ENCODE data around the gene ZCCHC24. TPM values are rescaled to one million over a fixed set of nuclear protein-coding genes. Genes with fewer than 3 reads are reported as not detected.

ZCCHC24 gene
- total RNA-seq, 1 donor from 2014 or later, result 4.0 TPM

GRCh38 chr10:79446758-79447084 is 1.3 kb upstream of the ZCCHC24 start:
- DNase-seq (ENCODE audit: low read depth in 2 of 2), result peak in 1 of 2 donors; percentile 45

GRCh38 chr10:79445977-79446757 is 743 bp upstream of the ZCCHC24 start:
- peak in 1 of 2 donors; percentile 10 for DNase-seq (ENCODE audit: low read depth in 2 of 2)

GRCh38 chr10:79444199-79445119 is 965 bp downstream of the ZCCHC24 start:
- DNase-seq (ENCODE audit: low read depth in 2 of 2), result peak; percentile 13 to 56

- no peak for DNase-seq (ENCODE audit: low read depth in 2 of 2)
Observed at GRCh38 chr10:79443338-79444198, 1.9 kb downstream of the ZCCHC24 start.

GRCh38 chr10:79442171-79443040 is 3.0 kb downstream of the ZCCHC24 start:
- DNase-seq (ENCODE audit: low read depth in 2 of 2), result no peak

GRCh38 chr10:79441433-79441832 is 4.0 kb downstream of the ZCCHC24 start:
- DNase-seq (ENCODE audit: low read depth in 2 of 2), result no peak

GRCh38 chr10:79440281-79440680 is 5.1 kb downstream of the ZCCHC24 start:
- no peak for DNase-seq (ENCODE audit: low read depth in 2 of 2)

- no peak for DNase-seq (ENCODE audit: low read depth in 2 of 2)
Observed at GRCh38 chr10:79438699-79439085, 6.7 kb downstream of the ZCCHC24 start.

GRCh38 chr10:79438021-79438698 is 7.3 kb downstream of the ZCCHC24 start:
- peak in 1 of 2 donors; percentile 15 for DNase-seq (ENCODE audit: low read depth in 2 of 2)

- no peak for DNase-seq (ENCODE audit: low read depth in 2 of 2)
Observed at GRCh38 chr10:79437111-79437814, 8.2 kb downstream of the ZCCHC24 start.

GRCh38 chr10:79436850-79437103 is 8.6 kb downstream of the ZCCHC24 start:
- DNase-seq (ENCODE audit: low read depth in 2 of 2), result no peak

GRCh38 chr10:79436066-79436849 is 9.2 kb downstream of the ZCCHC24 start:
- DNase-seq (ENCODE audit: low read depth in 2 of 2), result no peak

GRCh38 chr10:79435271-79436065 is 10.0 kb downstream of the ZCCHC24 start:
- peak in 1 of 2 donors; percentile 74 for DNase-seq (ENCODE audit: low read depth in 2 of 2)

GRCh38 chr10:79434821-79435251 is 10.6 kb downstream of the ZCCHC24 start:
- DNase-seq (ENCODE audit: low read depth in 2 of 2), result peak in 1 of 2 donors; percentile 30

GRCh38 chr10:79434223-79434687 is 11.2 kb downstream of the ZCCHC24 start:
- no peak for DNase-seq (ENCODE audit: low read depth in 2 of 2)

GRCh38 chr10:79433324-79434222 is 11.9 kb downstream of the ZCCHC24 start:
- no peak for DNase-seq (ENCODE audit: low read depth in 2 of 2)

Measured in lung microvascular endothelial cell (primary cell).